ENCODE data around the gene INA. TPM values are rescaled to one million over a fixed set of nuclear protein-coding genes. Genes with fewer than 3 reads are reported as not detected.
A peak's percentile ranks its signal among the peaks of the same experiment; 100 is the strongest.

Gene INA
- total RNA-seq, 1 donor from 2014 or later: not detected

- DNase-seq (ENCODE audit: low read depth): peak; percentile 100
Measured at GRCh38 chr10:103273041-103273441, 3.9 kb upstream of the INA start.

DNA sequence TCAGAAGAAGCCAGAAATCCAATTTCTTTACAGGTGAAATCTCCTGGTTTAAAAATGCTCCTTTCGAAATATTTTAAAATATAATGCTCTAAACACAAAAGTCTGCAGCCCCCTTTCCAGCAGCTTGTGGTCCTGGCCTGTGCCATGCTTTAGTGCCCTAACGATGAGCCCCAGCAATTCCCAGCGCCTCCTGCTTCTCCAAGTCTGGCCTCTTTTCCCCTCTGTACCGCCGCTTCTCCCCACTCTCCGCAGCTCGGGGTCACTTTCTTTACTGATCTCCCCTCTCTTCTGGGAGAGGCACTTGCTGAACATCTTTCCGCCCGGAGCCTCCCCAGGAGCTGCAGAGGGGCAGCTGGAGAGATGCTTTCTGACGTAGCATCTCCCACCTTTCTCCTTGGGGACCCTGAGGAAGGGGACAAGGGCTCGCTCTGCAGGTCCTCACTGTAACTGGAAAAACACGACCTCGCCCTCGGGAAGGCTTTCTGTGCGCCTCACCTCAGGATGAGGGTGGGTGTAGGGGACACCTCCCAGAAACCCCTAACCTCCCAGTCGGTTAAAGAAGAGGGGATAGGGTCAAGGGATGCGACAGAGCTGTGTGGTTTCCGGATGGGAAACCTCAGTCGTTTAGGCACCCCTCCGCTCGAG, 565 bp upstream of the INA start:
- DNase-seq (ENCODE audit: low read depth): no peak

DNA sequence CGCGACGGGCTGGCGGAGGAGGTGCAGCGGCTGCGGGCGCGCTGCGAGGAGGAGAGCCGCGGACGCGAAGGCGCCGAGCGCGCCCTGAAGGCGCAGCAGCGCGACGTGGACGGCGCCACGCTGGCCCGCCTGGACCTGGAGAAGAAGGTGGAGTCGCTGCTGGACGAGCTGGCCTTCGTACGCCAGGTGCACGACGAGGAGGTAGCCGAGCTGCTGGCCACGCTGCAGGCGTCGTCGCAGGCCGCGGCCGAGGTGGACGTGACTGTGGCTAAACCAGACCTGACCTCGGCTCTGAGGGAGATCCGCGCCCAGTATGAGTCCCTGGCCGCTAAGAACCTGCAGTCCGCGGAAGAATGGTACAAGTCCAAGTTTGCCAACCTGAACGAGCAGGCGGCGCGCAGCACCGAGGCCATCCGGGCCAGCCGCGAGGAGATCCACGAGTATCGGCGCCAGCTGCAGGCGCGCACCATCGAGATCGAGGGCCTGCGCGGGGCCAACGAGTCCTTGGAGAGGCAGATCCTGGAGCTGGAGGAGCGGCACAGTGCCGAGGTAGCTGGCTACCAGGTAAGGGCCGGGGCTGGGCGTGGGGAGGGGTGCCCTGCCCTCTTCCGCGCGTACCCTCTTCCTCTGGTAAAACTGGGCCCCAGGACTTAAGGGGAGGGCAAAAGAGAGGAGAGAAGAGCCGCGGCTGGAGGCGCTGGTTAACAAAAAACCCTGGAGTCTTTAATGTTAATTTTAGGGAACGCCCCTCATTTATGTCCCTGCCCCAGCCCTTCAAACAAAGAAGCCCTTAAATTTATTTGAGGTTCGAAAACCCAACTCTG, 987 bp downstream of the INA start:
- DNase-seq (ENCODE audit: low read depth): no peak

DNA sequence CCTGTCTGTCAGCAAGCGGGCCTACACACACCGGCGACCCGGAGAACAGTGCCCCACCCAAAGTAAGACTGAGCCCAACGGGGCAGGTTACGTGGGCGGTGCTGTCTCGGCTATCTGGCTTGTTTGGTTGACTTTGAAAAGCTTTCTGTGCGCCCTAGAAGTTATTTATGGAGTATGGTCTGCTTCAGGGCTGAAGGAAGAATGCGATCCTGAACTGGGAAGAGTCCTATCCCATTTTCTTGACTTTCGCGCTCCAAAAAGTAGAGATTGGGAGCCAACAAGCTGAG, 1.5 kb downstream of the INA start:
- no peak for DNase-seq (ENCODE audit: low read depth)

DNA sequence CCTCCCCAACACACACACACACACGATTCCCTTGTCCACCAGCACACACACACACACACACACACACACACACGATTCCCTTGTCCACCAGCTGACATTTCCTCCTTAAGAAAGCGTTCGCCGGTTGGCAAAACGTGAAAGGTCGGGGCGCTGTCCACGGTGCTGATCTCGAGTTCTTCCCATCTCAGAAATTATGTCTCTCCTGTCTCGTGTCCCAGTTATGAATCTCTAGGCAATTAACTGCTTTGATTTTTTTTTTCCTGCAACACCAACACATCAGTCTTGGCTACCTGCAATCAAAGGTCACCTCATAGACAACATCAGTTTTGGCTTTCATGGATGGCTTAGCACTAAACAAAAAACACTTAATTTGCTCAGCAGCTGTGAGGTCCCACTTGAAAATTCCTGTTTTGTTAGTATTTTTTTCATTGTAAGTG, 1.9 kb downstream of the INA start:
- DNase-seq (ENCODE audit: low read depth): peak; percentile 70

DNA sequence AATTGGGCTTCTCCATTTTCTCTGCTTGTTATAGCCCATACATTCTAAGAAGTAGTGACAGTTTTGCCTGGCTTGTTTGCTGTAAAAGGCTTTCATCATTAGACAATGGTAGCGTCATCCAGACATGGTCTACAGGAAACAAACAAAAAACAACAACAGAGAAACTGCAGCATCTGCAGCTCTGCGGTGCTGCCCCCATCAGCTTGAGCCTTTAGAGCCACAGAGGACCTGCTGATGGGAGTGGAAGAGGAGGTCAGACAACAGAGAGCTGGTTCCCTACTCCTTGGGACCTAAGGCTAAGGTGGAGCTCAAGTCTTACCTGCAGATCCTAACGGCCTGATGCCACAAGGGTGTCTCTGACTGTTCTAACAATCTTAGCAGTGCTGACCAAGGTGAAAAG, 3.1 kb downstream of the INA start:
- no peak for DNase-seq (ENCODE audit: low read depth)

DNA sequence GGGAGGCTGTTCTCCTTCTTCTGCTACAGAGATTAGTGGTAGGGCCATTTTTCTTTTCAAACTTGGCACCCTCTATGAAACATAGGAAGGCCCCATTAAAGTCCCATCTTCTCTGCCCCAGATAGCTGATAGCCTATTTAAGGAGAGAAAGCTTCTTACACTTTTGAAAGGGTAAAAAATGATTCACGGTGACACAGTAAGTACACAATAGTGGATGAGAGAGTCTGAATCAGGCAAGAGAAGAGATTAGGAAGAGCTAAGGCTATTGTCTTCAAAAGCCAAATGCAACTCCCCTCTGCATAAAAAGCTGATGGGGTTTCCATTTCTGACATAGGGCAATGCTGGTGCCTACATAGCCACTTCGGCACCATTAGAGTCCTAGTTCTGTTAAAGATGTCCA, 3.6 kb downstream of the INA start:
- DNase-seq (ENCODE audit: low read depth): no peak

GRCh38 chr10:103281753-103282152, 4.8 kb downstream of the INA start:
- peak; percentile 89 for DNase-seq (ENCODE audit: low read depth)

DNA sequence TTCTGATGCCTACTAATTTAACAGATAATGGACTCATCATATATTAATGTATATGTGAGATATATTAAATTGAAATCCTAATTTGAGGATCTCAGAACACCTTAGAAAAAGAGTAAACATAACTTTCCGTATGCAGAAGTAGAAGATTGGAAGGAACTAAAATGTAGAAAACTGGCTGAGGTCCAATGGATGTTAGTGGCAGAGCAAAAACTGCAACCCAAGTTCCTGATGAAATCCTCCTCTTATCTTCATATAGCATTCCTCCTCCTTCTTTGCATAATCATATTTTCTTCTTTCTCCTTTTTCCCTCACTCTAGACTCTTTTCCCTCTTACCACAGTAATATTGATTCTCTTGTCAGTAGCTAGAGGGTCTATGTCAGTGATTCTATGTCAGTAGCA, 6.0 kb downstream of the INA start:
- no peak for DNase-seq (ENCODE audit: low read depth)

GRCh38 chr10:103284170-103284569, 7.2 kb downstream of the INA start:
- no peak for DNase-seq (ENCODE audit: low read depth)

DNA sequence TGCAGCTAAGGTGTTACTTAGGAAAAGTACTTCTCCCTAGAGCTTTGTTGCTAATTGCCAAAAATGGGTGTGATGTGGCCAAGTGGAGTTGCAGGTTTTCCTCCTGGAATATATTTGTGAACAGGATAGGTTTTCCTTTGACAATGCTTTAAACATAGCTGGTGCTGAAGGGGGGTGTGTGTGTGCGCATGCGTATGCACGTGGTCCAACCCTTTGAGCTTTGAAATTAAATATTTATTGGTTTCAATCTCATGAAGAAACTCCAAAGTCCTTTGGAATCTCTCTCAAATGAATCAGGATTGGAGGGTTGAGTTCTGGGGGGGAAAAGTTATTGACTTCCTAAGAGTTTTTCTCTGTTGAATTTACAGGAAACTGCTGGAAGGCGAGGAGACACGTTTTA, 11.1 kb downstream of the INA start:
- DNase-seq (ENCODE audit: low read depth): no peak

GRCh38 chr10:103291588-103291987, 14.7 kb downstream of the INA start:
- DNase-seq (ENCODE audit: low read depth): no peak

- peak; percentile 36 for DNase-seq (ENCODE audit: low read depth)
Measured at GRCh38 chr10:103295374-103296015, 18.6 kb downstream of the INA start.

- no peak for DNase-seq (ENCODE audit: low read depth)
Measured at GRCh38 chr10:103307594-103307993, 30.7 kb downstream of the INA start.

GRCh38 chr10:103310197-103310596, 33.3 kb downstream of the INA start:
- no peak for DNase-seq (ENCODE audit: low read depth)

GRCh38 chr10:103316087-103316486, 39.1 kb downstream of the INA start:
- no peak for DNase-seq (ENCODE audit: low read depth)

GRCh38 chr10:103327906-103328305, 51.0 kb downstream of the INA start:
- DNase-seq (ENCODE audit: low read depth): no peak

DNA sequence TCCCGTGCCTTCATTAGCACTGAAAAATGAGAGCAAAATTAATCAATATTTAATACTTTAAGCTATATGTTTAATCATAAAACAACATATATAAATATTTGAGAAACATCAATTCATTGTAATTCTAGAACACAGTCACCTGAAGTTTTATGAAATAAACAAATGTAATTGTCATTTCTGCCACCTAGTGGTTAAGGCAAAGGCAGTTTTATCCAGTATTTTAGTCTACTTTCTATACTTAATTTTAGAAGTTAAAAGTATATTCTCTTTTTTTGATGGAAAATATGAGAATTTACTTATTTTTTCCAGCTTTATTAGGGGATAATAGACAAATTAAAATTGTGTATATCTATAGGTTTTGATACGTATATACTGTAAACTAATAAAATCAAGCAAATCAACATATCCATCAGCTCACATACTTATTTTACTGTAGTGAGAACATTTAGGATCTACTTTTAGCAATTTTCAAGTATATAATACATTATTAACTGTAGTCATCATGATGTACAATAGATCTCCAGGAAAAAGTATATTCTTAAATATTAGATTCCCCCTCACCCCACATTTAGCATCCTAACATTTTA, 57.1 kb downstream of the INA start:
- peak; percentile 37 for DNase-seq (ENCODE audit: low read depth)

DNA sequence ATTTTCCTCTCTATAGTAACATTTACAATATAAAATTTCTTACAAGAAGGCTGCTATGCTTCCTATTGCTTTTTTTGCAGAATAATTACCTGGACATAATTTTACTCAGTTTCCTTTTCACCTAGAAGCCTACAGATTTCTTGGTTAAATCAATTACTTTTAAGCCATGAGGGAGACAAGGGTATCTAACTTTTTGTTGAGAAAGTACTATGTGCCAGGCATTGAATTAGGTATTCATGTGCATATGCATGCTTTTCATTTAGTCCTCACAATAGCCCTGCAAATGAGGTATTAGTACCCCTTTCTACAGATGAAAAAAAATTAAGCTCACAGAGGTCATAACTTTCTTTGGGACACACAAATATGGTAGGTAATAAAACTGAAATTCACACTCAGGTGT, 57.6 kb downstream of the INA start:
- no peak for DNase-seq (ENCODE audit: low read depth)

GRCh38 chr10:103336370-103336769, 59.4 kb downstream of the INA start:
- no peak for DNase-seq (ENCODE audit: low read depth)

All from myocyte (in vitro differentiated cells).